NCI-H526 (cell line): ENCODE data around the gene THEM4.
"Not testable (repeated sequence)": the region's sequence is repeated elsewhere in the genome, so short reads cannot be mapped to it uniquely, and the experiment has no call there.

ENCODE experiments used
- DNase-seq, 2 experiments: peaks; one replicate each; lab custom pipeline; 2025; lab: John Stamatoyannopoulos, UW

Gene THEM4

GRCh38 chr1:151935154-151935553 lies 25.8 kb upstream of the THEM4 start:
- no peak for DNase-seq

GRCh38 chr1:151934048-151934493 lies 24.8 kb upstream of the THEM4 start:
- peak; percentile 60 to 89 for DNase-seq

GRCh38 chr1:151924691-151925587 lies 15.6 kb upstream of the THEM4 start:
- no peak for DNase-seq

GRCh38 chr1:151923422-151923821 lies 14.1 kb upstream of the THEM4 start:
- no peak for DNase-seq

GRCh38 chr1:151920149-151920548 lies 10.8 kb upstream of the THEM4 start:
- no peak for DNase-seq

GRCh38 chr1:151918819-151919610 lies 9.7 kb upstream of the THEM4 start:
- DNase-seq = no peak

- DNase-seq = no peak
Observed at GRCh38 chr1:151918156-151918555, 8.8 kb upstream of the THEM4 start.

GRCh38 chr1:151916726-151917370 lies 7.5 kb upstream of the THEM4 start:
- no peak for DNase-seq

- DNase-seq = no peak
Observed at GRCh38 chr1:151915061-151915686, 5.9 kb upstream of the THEM4 start.

GRCh38 chr1:151914076-151914475 lies 4.8 kb upstream of the THEM4 start:
- no peak for DNase-seq

- DNase-seq = no peak
Observed at GRCh38 chr1:151912973-151913372, 3.7 kb upstream of the THEM4 start.

GRCh38 chr1:151908228-151908691 lies 1.1 kb downstream of the THEM4 start:
- DNase-seq = no peak

GRCh38 chr1:151907363-151908139 lies 1.8 kb downstream of the THEM4 start:
- DNase-seq = peak in 1 of 2 experiments; percentile 26

- DNase-seq = not testable (repeated sequence)
Observed at GRCh38 chr1:151906324-151906645, 3.0 kb downstream of the THEM4 start.

- DNase-seq = not testable (repeated sequence)
Observed at GRCh38 chr1:151905443-151906323, 3.6 kb downstream of the THEM4 start.

- no peak for DNase-seq
Observed at GRCh38 chr1:151905070-151905442, 4.3 kb downstream of the THEM4 start.

- no peak for DNase-seq
Observed at GRCh38 chr1:151902858-151903257, 6.5 kb downstream of the THEM4 start.

- not testable (repeated sequence) for DNase-seq
Observed at GRCh38 chr1:151900804-151901203, 8.5 kb downstream of the THEM4 start.

GRCh38 chr1:151898519-151898991 lies 10.8 kb downstream of the THEM4 start:
- no peak for DNase-seq

GRCh38 chr1:151897991-151898431 lies 11.3 kb downstream of the THEM4 start:
- no peak for DNase-seq
